BJ (cell line): ENCODE data around the gene AGAP9. TPM values are rescaled to one million over a fixed set of nuclear protein-coding genes. Genes with fewer than 3 reads are reported as not detected.
A peak's percentile ranks its signal among the peaks of the same experiment; 100 is the strongest.
"Not testable (repeated sequence)": the region's sequence is repeated elsewhere in the genome, so short reads cannot be mapped to it uniquely, and the experiment has no call there.

Source experiments
- CTCF ChIA-PET: fragments of 350-600 bp; formaldehyde crosslinking; extraction: SDS; loops from one replicate; lab custom pipeline; 2021; ENCODE audit warnings: antibody characterized with exemption, inconsistent platforms; lab: Yijun Ruan, JAX
- POLR2A ChIA-PET: fragments of 300-600 bp; sonication (Branson Sonifier 250); formaldehyde crosslinking; extraction: SDS; loops from one replicate; lab custom pipeline; 2021; ENCODE audit warnings: antibody characterized with exemption; lab: Charles Lee
- DNase-seq: peaks from one replicate; pipeline ENCODE4 v3.0.0-alpha.2; 2011; ENCODE audit warnings: low read depth
- H3K27me3 ChIP-seq: 2 replicates; pipeline ENCODE4 v1.6.0; 2011; ENCODE audit warnings: low read length; ENCODE audit not compliant: control insufficient read depth, insufficient read depth
- H3K36me3 ChIP-seq: 2 replicates; pipeline ENCODE4 v1.5.1; 2011; ENCODE audit warnings: low read length; ENCODE audit not compliant: control insufficient read depth, insufficient read depth
- H3K4me3 ChIP-seq: 2 replicates; pipeline ENCODE4 v1.5.1; 2011; ENCODE audit warnings: low read depth, mild to moderate bottlenecking, control low read depth, low read length
- polyA minus RNA-seq: library from RNA; depleted of rRNA, polyadenylated mRNA; stranded (reverse); fragments of >200 nt; gene quantifications from 2 replicates; pipeline ENCODE4 v1.2.3, GENCODE V29; 2011; rRNA and poly(A)+ RNA removed
- polyA plus RNA-seq: library from polyadenylated mRNA; depleted of rRNA; stranded (reverse); fragments of >200 nt; gene quantifications from 2 replicates; pipeline ENCODE4 v1.2.3, GENCODE V29; 2011; rRNA removed

Gene AGAP9
- polyA plus RNA-seq = 3.7 and 3.8 TPM in 2 replicates
- 1.3 and 2.8 TPM in 2 replicates for polyA minus RNA-seq

GRCh38 chr10:47523475-47523874, at the start of gene AGAP9:
Gene AGAP9 (minus strand): TSS chr10:47523638. CDS start chr10:47523526, 112 bp downstream.
- DNase-seq, H3K36me3 ChIP-seq, H3K4me3 ChIP-seq, H3K27me3 ChIP-seq, CTCF ChIA-PET, POLR2A ChIA-PET: not testable (repeated sequence)

- POLR2A ChIA-PET, H3K36me3 ChIP-seq, DNase-seq, H3K27me3 ChIP-seq, H3K4me3 ChIP-seq, CTCF ChIA-PET: not testable (repeated sequence)
These were observed 47.9 kb upstream of the AGAP9 start for GRCh38 chr10:47571138-47571912.

- DNase-seq, POLR2A ChIA-PET, CTCF ChIA-PET: not testable (repeated sequence)
These were observed 43.3 kb upstream of the AGAP9 start for GRCh38 chr10:47566757-47567156.

GRCh38 chr10:47566108-47566699, 42.8 kb upstream of the AGAP9 start:
- H3K27me3 ChIP-seq, POLR2A ChIA-PET, DNase-seq, H3K36me3 ChIP-seq, CTCF ChIA-PET, H3K4me3 ChIP-seq: not testable (repeated sequence)

More at GRCh38 chr10:47566757-47567156, 43.3 kb upstream of the AGAP9 start:
- H3K36me3 ChIP-seq, H3K4me3 ChIP-seq, H3K27me3 ChIP-seq: not testable (repeated sequence)

- H3K27me3 ChIP-seq, H3K36me3 ChIP-seq, H3K4me3 ChIP-seq, CTCF ChIA-PET, POLR2A ChIA-PET, DNase-seq: not testable (repeated sequence)
These were observed 42.1 kb upstream of the AGAP9 start for GRCh38 chr10:47565517-47565920.

- POLR2A ChIA-PET, H3K36me3 ChIP-seq, DNase-seq, H3K27me3 ChIP-seq, CTCF ChIA-PET, H3K4me3 ChIP-seq: not testable (repeated sequence)
These were observed 41.5 kb upstream of the AGAP9 start for GRCh38 chr10:47564953-47565352.

GRCh38 chr10:47564318-47564717, 40.9 kb upstream of the AGAP9 start:
- H3K4me3 ChIP-seq, CTCF ChIA-PET, H3K27me3 ChIP-seq, POLR2A ChIA-PET, H3K36me3 ChIP-seq, DNase-seq: not testable (repeated sequence)

GRCh38 chr10:47560452-47560851, 37.0 kb upstream of the AGAP9 start:
- H3K4me3 ChIP-seq, DNase-seq, H3K27me3 ChIP-seq, H3K36me3 ChIP-seq, POLR2A ChIA-PET, CTCF ChIA-PET: not testable (repeated sequence)

- POLR2A ChIA-PET, H3K27me3 ChIP-seq, DNase-seq, H3K36me3 ChIP-seq, CTCF ChIA-PET, H3K4me3 ChIP-seq: not testable (repeated sequence)
These were observed 36.4 kb upstream of the AGAP9 start for GRCh38 chr10:47559718-47560308.

GRCh38 chr10:47558109-47558508, 34.7 kb upstream of the AGAP9 start:
- CTCF ChIA-PET, H3K36me3 ChIP-seq, H3K4me3 ChIP-seq, H3K27me3 ChIP-seq, POLR2A ChIA-PET: not testable (repeated sequence)
- peak; percentile 23 for DNase-seq

- H3K4me3 ChIP-seq, H3K36me3 ChIP-seq, H3K27me3 ChIP-seq, CTCF ChIA-PET, DNase-seq, POLR2A ChIA-PET: not testable (repeated sequence)
These were observed 34.2 kb upstream of the AGAP9 start for GRCh38 chr10:47557616-47558015.

- H3K36me3 ChIP-seq, DNase-seq, CTCF ChIA-PET, H3K27me3 ChIP-seq, POLR2A ChIA-PET, H3K4me3 ChIP-seq: not testable (repeated sequence)
These were observed 31.9 kb upstream of the AGAP9 start for GRCh38 chr10:47555334-47555733.

- H3K27me3 ChIP-seq, CTCF ChIA-PET, H3K4me3 ChIP-seq, DNase-seq, POLR2A ChIA-PET, H3K36me3 ChIP-seq: not testable (repeated sequence)
These were observed 31.1 kb upstream of the AGAP9 start for GRCh38 chr10:47554552-47554951.
